ENCODE measurements around the gene PDE11A. TPM values are rescaled to one million over a fixed set of nuclear protein-coding genes. Genes with fewer than 3 reads are reported as not detected.
A peak's percentile ranks its signal among the peaks of the same experiment; 100 is the strongest.

PDE11A gene
- total RNA-seq, 4 donors from 2014 or later = 0.85 to 2.3 (median 2.1) TPM; not detected in 1

- Histone ChIP-seq H3K27ac (no peak overlapping the region), H3K4me1 (no peaks in the 10 kb centered on the region), H3K36me3 (no peaks in the 10 kb centered on the region), H3K9me3 (no peaks in the 10 kb centered on the region), H3K27me3 (no peaks in the 10 kb centered on the region), H3K4me3 (no peak overlapping the region)
- intact Hi-C loops (cut with DNase I; ENCODE audit: low total_unique reads) = no loop called here
- TF ChIP-seq, protein P1, sequence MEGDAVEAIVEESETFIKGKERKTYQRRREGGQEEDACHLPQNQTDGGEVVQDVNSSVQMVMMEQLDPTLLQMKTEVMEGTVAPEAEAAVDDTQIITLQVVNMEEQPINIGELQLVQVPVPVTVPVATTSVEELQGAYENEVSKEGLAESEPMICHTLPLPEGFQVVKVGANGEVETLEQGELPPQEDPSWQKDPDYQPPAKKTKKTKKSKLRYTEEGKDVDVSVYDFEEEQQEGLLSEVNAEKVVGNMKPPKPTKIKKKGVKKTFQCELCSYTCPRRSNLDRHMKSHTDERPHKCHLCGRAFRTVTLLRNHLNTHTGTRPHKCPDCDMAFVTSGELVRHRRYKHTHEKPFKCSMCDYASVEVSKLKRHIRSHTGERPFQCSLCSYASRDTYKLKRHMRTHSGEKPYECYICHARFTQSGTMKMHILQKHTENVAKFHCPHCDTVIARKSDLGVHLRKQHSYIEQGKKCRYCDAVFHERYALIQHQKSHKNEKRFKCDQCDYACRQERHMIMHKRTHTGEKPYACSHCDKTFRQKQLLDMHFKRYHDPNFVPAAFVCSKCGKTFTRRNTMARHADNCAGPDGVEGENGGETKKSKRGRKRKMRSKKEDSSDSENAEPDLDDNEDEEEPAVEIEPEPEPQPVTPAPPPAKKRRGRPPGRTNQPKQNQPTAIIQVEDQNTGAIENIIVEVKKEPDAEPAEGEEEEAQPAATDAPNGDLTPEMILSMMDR (IDR thresholded peaks at IDR 0.05) = no peak
- no peak for TF ChIP-seq POLR2A (IDR thresholded peaks at IDR 0.05)
- no peak for DNase-seq
Measured at GRCh38 chr2:177639262-177639914, 433.2 kb downstream of the PDE11A start.

- DNase-seq = no peak
- Histone ChIP-seq H3K27me3 (no peaks in the 10 kb centered on the region), H3K36me3 (no peaks in the 10 kb centered on the region), H3K4me3 (no peak overlapping the region), H3K4me1 (no peaks in the 10 kb centered on the region), H3K9me3 (no peaks in the 10 kb centered on the region), H3K27ac (no peak overlapping the region)
- TF ChIP-seq, protein P1 (IDR thresholded peaks at IDR 0.05) = no peak
- TF ChIP-seq POLR2A (IDR thresholded peaks at IDR 0.05) = no peak
- intact Hi-C loops (cut with DNase I; ENCODE audit: low total_unique reads) = no loop called here
Measured at GRCh38 chr2:177638507-177638906, 434.1 kb downstream of the PDE11A start.

DNA sequence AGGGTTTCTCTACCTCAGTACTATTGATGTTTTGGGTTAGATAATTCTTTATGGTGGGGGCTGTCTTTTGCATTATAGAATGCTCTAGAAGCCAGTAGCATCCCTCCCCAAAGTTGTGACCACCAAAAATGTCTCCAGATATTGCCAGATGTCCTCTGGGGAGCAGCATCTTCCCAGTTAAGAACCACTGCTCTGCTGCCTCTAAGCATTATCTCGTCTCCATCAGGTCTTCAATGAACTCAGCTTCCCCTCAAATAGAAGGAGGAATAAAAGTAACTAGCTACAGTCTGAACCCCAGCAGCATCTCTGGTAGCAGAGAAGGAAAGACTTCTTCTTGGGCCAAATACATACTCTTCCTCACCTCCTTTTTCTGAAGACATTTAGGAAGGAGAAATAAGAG is 435.9 kb downstream of the PDE11A start:
- H3K9me3 ChIP-seq = no peaks in the 10 kb centered on the region
- H3K4me1 ChIP-seq = no peaks in the 10 kb centered on the region
- no peak for DNase-seq
- no peaks in the 10 kb centered on the region for H3K36me3 ChIP-seq
- no peak for TF ChIP-seq POLR2A (IDR thresholded peaks at IDR 0.05)
- TF ChIP-seq, protein P1 (IDR thresholded peaks at IDR 0.05) = no peak
- no peak overlapping the region for H3K4me3 ChIP-seq
- H3K27me3 ChIP-seq = no peaks in the 10 kb centered on the region
- no peak overlapping the region for H3K27ac ChIP-seq
- intact Hi-C loops (cut with DNase I; ENCODE audit: low total_unique reads) = no loop called here

- H3K4me3 ChIP-seq = no peak overlapping the region
- no peaks in the 10 kb centered on the region for H3K9me3 ChIP-seq
- H3K27ac ChIP-seq = no peak overlapping the region
- no peak for DNase-seq
- no peaks in the 10 kb centered on the region for H3K36me3 ChIP-seq
- TF ChIP-seq, protein P1 (IDR thresholded peaks at IDR 0.05) = no peak
- no peaks in the 10 kb centered on the region for H3K4me1 ChIP-seq
- H3K27me3 ChIP-seq = no peaks in the 10 kb centered on the region
- intact Hi-C loops (cut with DNase I; ENCODE audit: low total_unique reads) = no loop called here
Measured at GRCh38 chr2:177635696-177636095, 436.9 kb downstream of the PDE11A start.

DNA sequence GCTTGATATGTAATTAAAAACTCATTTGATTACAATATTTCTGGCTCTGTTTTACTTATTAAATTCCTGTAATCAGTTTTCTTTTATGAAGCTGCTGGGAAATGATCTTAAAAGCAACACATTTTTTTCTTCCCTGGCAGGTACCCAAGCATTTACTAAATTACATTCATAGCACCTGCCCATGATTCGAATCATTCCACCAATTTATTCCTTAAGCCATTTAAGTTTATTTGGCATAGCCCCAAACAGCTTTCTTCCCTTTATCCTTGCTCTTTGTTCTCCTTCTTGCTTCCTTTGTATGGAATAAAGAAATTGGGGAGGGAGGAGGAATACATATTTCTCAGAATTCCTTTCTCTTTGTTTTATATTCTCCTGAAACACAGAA is 438.7 kb downstream of the PDE11A start:
- DNase-seq = no peak
- H3K9me3 ChIP-seq = no peaks in the 10 kb centered on the region
- no peaks in the 10 kb centered on the region for H3K36me3 ChIP-seq
- H3K27me3 ChIP-seq = no peaks in the 10 kb centered on the region
- H3K4me3 ChIP-seq = peak overlapping the region in 1 of 2 donors; percentile 27
- peak overlapping the region; percentile 28 to 61 for H3K27ac ChIP-seq
- intact Hi-C loops (cut with DNase I; ENCODE audit: low total_unique reads) = no loop called here
- H3K4me1 ChIP-seq = no peaks in the 10 kb centered on the region
- TF ChIP-seq, protein P1 (IDR thresholded peaks at IDR 0.05) = no peak
- no peak for TF ChIP-seq POLR2A (IDR thresholded peaks at IDR 0.05)

Data from uterus (tissue), 4 donors.